BE2C (cell line): ENCODE results near the gene CAMTA1.

ENCODE experiments used
- DNase-seq: peaks from one replicate; pipeline ENCODE4 v3.0.0-alpha.2; 2020
- H3K27me3 ChIP-seq: fragments of 250-450 bp; sonication (Bioruptor Pico); 2 replicates; pipeline ENCODE4 v1.5.1; 2020; ENCODE audit warnings: mild to moderate bottlenecking
- H3K36me3 ChIP-seq: fragments of 250-450 bp; sonication (Bioruptor Pico); 2 replicates; pipeline ENCODE4 v1.5.1; 2020; ENCODE audit warnings: mild to moderate bottlenecking
- H3K4me1 ChIP-seq: fragments of 250-450 bp; sonication (Bioruptor Pico); 2 replicates; pipeline ENCODE4 v1.5.1; 2020
- H3K4me3 ChIP-seq: 2 replicates; pipeline ENCODE4 v1.5.1; 2011; ENCODE audit warnings: low read depth, low read length
- H3K9me3 ChIP-seq: fragments of 250-450 bp; sonication (Bioruptor Pico); 2 replicates; pipeline ENCODE4 v1.5.1; 2020
- CTCF ChIP-seq: IDR thresholded peaks from 2 replicates; pipeline ENCODE4 v1.5.1; 2012; ENCODE audit warnings: mild to moderate bottlenecking, low read depth, low read length

Gene CAMTA1

GRCh38 chr1:6882414-6882813 is 97.2 kb downstream of the CAMTA1 start:
- no peak for DNase-seq
- Histone ChIP-seq H3K4me3 (no peak overlapping the region), H3K9me3 (no peaks in the 10 kb centered on the region), H3K27me3 (no peaks in the 10 kb centered on the region), H3K4me1 (no peaks in the 10 kb centered on the region), H3K36me3 (no peaks in the 10 kb centered on the region)
- TF ChIP-seq CTCF, result no peak

- TF ChIP-seq CTCF, result no peak
- DNase-seq, result no peak
- H3K9me3 ChIP-seq, result no peaks in the 10 kb centered on the region
- H3K4me3 ChIP-seq, result no peak overlapping the region
- no peaks in the 10 kb centered on the region for H3K36me3 ChIP-seq
- no peaks in the 10 kb centered on the region for H3K4me1 ChIP-seq
- H3K27me3 ChIP-seq, result no peaks in the 10 kb centered on the region
These were observed 99.4 kb downstream of the CAMTA1 start for GRCh38 chr1:6884652-6885153.

GRCh38 chr1:6885426-6885825 is 100.2 kb downstream of the CAMTA1 start:
- DNase-seq, result no peak
- no peak for TF ChIP-seq CTCF
- H3K4me3 ChIP-seq, result no peak overlapping the region
- no peaks in the 10 kb centered on the region for H3K27me3 ChIP-seq
- H3K9me3 ChIP-seq, result no peaks in the 10 kb centered on the region
- H3K36me3 ChIP-seq, result no peaks in the 10 kb centered on the region
- no peaks in the 10 kb centered on the region for H3K4me1 ChIP-seq

GRCh38 chr1:6886523-6886922 is 101.3 kb downstream of the CAMTA1 start:
- Histone ChIP-seq H3K9me3 (no peaks in the 10 kb centered on the region), H3K27me3 (no peaks in the 10 kb centered on the region), H3K36me3 (no peaks in the 10 kb centered on the region), H3K4me3 (no peak overlapping the region), H3K4me1 (no peaks in the 10 kb centered on the region)
- DNase-seq, result no peak
- no peak for TF ChIP-seq CTCF

- TF ChIP-seq CTCF, result no peak
- DNase-seq, result no peak
These were observed 103.0 kb downstream of the CAMTA1 start for GRCh38 chr1:6888268-6888667.

GRCh38 chr1:6888870-6889269 is 103.6 kb downstream of the CAMTA1 start:
- H3K4me1 ChIP-seq, result no peaks in the 10 kb centered on the region
- no peak for TF ChIP-seq CTCF

More at GRCh38 chr1:6888268-6888667, 103.0 kb downstream of the CAMTA1 start:
- H3K4me1 ChIP-seq, result no peaks in the 10 kb centered on the region
- H3K36me3 ChIP-seq, result no peaks in the 10 kb centered on the region
- H3K9me3 ChIP-seq, result no peaks in the 10 kb centered on the region
- no peak overlapping the region for H3K4me3 ChIP-seq
- H3K27me3 ChIP-seq, result no peaks in the 10 kb centered on the region

More at GRCh38 chr1:6888870-6889269, 103.6 kb downstream of the CAMTA1 start:
- Histone ChIP-seq H3K9me3 (no peaks in the 10 kb centered on the region), H3K27me3 (no peaks in the 10 kb centered on the region), H3K4me3 (no peak overlapping the region), H3K36me3 (no peaks in the 10 kb centered on the region)
- no peak for DNase-seq
